Effector memory CD4-positive, alpha-beta T cell (primary cell): ENCODE data around the gene PDGFRB.

Source experiments
- DNase-seq, 3 donors: peaks; one replicate each; pipeline ENCODE4 v3.0.0-alpha.2; 2020
- H3K27ac ChIP-seq: 2 replicates; pipeline ENCODE4 v1.7.0; 2013; ENCODE audit warnings: mild to moderate bottlenecking, low read length, moderate library complexity; ENCODE audit not compliant: insufficient read depth, poor library complexity, severe bottlenecking
- H3K27me3 ChIP-seq: replicated peaks from 2 replicates; pipeline ENCODE4 v1.7.0; 2013; ENCODE audit warnings: mild to moderate bottlenecking, low read length; ENCODE audit not compliant: insufficient read depth, control insufficient read depth, poor library complexity, severe bottlenecking
- H3K36me3 ChIP-seq: 2 replicates; pipeline ENCODE4 v1.7.0; 2013; ENCODE audit warnings: mild to moderate bottlenecking, low read length, moderate library complexity; ENCODE audit not compliant: control insufficient read depth, insufficient read depth
- H3K4me1 ChIP-seq: 2 replicates; pipeline ENCODE4 v1.7.0; 2013; ENCODE audit warnings: low read length, mild to moderate bottlenecking; ENCODE audit not compliant: control insufficient read depth, insufficient read depth, poor library complexity, severe bottlenecking
- H3K4me3 ChIP-seq: 2 replicates; pipeline ENCODE4 v1.7.0; 2013; ENCODE audit warnings: low read length, low read depth, mild to moderate bottlenecking; ENCODE audit not compliant: insufficient read depth, poor library complexity, severe bottlenecking
- H3K9me3 ChIP-seq: 2 replicates; pipeline ENCODE4 v1.7.0; 2013; ENCODE audit warnings: mild to moderate bottlenecking, low read length, moderate library complexity; ENCODE audit not compliant: control insufficient read depth

The PDGFRB gene

DNA sequence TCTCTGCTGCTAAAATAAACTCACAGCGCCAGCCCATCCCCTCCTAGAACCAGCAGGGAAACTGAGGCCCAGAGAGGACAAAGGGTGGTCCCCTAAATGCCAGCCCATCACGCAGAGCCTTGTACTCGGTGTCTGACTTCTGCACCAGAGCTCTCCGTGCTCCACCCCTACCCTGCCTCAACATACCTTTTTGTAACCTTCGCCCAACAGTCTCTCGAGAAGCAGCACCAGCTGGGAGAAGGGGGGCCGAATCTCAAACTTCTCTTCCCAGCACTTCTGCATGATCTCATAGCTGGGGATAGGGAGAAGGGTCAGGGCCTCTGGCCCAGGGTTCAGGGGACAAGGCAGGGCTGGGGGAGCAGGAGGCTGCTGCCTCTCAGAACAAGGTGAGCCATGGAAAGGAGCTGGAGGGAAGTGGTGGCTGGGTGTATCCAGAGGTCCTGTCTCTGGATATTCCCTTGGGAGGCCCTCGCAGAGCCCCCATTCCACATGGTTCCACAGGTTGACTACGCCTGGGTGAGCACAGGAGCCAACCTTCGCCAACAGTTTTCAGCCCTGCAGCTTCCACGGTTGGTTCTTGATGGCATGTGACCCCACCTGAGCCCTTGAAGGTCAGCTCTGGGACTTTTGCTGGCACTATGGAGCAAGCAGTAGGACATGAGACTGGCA lies 37.0 kb downstream of the PDGFRB start:
- Histone ChIP-seq H3K4me3 (no peak overlapping the region), H3K27me3 (no peaks in the 10 kb centered on the region), H3K27ac (no peak overlapping the region), H3K9me3 (no peaks in the 10 kb centered on the region), H3K36me3 (no peaks in the 10 kb centered on the region), H3K4me1 (no peaks in the 10 kb centered on the region)
- no peak for DNase-seq

DNA sequence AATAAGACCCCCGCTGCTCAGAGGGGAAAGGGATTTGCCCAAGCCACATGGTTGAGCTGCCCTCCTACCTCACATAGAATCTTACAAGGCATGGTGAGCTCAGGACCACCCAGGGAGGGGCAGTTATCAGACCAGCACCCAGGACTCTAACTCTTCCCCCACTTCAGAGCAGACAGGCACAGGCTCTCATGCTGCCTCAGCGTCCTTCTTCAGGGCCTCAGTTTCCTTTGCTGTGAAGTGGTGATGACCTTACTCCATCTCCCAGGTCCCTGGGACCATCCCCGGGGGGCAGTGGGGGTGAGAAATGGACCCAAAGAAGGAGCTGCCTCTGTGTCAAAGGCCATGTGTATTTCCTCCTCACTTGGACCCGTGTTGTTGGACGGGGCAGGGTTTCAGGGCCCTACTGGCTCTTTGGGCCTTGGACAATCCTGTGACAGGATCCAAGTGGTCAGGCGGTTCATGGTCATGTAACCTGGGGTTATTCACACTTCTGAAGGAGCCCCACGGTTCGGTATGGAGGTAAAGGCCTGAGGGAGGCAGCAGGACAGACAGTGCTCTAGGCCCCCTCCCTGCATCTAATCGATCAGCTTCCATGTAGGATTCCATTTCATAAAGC lies 37.6 kb downstream of the PDGFRB start:
- DNase-seq: no peak
- Histone ChIP-seq H3K4me3 (no peak overlapping the region), H3K9me3 (no peaks in the 10 kb centered on the region), H3K27me3 (no peaks in the 10 kb centered on the region), H3K4me1 (no peaks in the 10 kb centered on the region), H3K36me3 (no peaks in the 10 kb centered on the region), H3K27ac (no peak overlapping the region)

DNA sequence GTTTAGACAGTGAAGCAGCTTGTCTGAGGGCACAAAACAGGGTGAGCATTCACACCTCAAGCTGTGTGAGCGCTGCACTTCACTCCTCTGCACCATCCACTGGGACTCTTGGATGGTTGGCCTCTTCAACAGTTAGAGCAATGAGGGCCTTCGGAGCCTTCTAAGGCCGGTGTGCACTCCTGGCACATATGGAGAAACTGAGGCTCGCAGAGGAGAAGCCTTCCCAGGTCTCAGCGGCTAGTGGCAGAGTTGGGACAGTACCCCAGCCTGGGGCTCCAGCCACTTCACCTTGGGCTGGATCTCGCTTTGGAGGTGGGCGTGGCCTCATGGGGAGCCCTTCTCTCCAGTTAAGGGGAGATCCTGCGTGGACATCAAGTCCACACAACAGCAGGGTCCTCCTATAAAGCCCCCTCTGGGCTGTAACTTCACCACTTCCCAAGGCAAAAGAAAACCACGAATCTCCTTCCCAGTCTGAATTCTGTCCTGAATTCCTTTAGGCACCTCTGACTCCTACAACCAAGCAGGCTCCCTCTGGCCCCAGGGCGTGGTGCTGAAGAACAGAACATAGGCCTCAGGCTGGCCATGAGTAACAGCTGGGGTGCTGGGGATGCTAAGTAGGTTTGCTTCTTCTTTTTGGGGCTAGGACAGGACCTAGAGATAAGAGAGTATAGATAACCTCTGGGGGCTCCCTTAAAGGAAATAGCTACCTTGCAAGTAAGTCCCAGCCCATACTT lies 38.8 kb downstream of the PDGFRB start:
- Histone ChIP-seq H3K4me1 (no peaks in the 10 kb centered on the region), H3K9me3 (no peaks in the 10 kb centered on the region), H3K36me3 (no peaks in the 10 kb centered on the region), H3K27me3 (no peaks in the 10 kb centered on the region), H3K4me3 (no peak overlapping the region), H3K27ac (no peak overlapping the region)
- no peak for DNase-seq

DNA sequence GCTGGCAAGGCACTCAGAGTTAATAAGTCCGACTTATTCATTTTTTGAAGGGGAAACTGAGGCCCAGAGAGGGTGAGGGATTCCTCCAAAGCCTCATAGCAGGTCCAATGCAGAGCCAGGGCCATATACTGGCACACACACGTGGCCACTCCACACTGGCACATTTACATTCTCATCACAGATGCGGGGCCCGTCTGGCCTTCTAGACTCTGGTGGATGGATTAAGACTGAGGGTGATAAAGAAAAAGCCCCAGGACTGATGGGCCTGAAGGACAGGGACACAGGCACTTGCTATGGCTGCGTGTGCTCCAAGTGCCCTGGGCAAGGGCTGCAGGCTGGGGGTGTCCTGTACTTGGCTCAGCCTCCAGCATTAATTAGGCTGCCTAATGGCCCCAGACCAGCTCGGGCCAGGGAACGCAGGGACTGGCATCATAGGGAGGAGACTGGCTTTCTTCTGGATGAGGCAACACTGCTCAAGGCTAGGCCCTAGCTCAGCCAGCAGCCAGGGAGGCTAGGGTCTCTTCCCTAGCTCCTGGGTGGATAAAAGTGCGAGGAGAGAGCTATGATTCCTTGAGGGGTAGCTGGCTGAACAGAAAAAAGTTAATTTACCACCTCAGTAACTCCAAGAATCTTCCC lies 40.8 kb downstream of the PDGFRB start:
- Histone ChIP-seq H3K9me3 (no peaks in the 10 kb centered on the region), H3K4me1 (no peaks in the 10 kb centered on the region), H3K27ac (no peak overlapping the region), H3K4me3 (no peak overlapping the region), H3K36me3 (no peaks in the 10 kb centered on the region), H3K27me3 (no peaks in the 10 kb centered on the region)
- no peak for DNase-seq

DNA sequence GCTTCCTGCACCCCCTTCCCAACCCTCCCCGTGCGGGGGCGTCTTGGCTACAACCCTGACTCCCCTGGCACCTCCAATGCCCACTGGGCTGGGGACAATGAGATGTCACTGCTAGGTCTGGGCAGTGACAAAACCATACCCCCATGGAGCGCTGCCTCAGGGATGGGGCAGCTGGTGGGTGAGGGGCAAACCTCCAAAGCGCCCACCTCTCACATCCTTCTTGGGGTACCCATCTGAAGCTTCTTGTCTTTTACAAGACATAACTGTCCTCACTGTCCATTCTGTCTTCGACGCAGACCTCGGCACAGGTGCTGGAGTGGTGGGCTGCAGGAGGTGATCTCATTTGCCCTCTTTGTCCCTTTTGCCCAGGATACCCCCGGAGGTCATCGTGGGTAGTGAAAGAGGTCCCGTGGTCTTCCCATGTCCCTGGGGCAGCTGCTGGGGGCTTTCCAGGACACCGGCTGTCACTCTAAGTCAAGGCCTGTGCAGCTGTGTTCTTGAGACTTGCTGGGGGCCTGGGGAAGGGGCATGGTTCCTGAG lies 41.5 kb downstream of the PDGFRB start:
- Histone ChIP-seq H3K27ac (no peak overlapping the region), H3K36me3 (no peaks in the 10 kb centered on the region), H3K27me3 (no peaks in the 10 kb centered on the region), H3K4me1 (no peaks in the 10 kb centered on the region), H3K4me3 (no peak overlapping the region), H3K9me3 (no peaks in the 10 kb centered on the region)
- no peak for DNase-seq

DNA sequence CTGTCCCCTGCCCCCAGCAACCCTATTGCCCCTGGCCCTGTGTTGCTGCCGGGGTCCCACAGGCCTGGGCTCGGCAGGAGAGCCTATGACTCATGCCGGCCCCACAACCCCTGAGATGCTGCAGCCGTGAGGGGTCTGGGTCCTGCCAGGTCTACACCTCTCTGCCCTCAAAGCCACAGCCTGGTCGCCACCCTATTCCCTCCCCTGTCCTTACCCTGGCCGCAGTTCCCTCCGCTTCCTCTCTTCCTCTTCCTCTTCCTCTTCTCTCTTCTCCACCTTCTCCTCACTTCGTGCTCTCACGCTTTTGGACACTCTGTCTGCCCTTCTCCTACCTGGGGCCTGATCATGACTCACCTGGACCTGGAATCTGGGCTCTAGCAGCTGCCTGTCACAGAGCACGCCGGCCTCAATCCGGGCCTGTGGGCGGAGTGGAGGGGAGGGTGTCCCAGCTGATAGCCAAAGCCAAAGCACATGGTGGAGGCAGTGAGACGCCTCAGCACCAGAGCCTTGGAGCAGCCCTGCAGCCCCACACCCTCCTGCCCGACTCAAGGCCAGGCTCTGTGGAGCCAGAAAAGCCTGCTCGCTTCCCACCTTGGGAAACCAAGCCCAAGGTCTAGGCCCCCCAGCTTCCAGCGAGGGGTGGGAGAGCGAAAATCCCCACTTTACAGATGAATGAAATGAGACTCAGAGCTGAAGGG lies 42.4 kb downstream of the PDGFRB start:
- H3K4me1 ChIP-seq: no peaks in the 10 kb centered on the region
- H3K4me3 ChIP-seq: no peak overlapping the region
- no peak for DNase-seq
- H3K36me3 ChIP-seq: no peaks in the 10 kb centered on the region
- H3K9me3 ChIP-seq: no peaks in the 10 kb centered on the region
- no peak overlapping the region for H3K27ac ChIP-seq
- no peaks in the 10 kb centered on the region for H3K27me3 ChIP-seq

DNA sequence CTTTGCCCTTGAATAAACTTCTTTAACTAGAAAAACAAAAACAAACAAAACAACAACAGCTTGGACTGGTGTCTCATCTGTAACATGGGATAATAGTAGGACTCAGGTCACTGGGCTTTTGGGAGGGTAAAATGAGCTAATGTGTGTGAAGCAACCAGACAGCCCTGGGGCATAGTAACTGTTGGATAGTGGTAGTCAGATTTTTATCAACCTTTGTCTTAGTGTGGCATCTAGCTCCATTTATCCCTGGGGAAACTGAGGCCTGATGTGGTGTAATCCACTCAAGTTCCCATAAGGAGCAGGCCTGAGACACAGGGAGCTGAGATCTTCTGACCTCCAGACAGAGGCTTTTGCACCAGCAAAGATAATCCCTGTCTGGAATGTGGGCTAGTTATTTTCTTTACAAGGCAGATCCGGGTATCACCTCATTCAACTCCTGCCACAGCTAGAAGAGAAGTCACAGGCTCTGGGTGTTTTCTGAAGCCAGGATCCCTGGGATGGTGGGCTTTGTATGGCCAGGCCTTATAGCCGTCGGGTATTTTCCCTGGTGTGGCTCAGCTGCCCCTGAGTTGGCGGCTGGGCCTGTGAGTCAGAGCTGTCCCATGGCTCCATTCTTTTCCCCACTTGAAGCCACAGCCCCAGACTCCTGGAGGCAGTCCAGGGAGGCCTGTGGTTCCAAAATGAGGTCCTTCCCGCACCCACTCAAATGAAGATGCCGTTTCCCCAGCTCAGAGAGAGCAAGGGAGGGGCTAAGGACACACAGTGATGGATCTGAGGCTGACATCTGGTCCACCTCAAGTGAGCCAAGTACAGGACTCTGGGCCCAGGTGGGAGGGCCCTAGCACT lies 43.2 kb downstream of the PDGFRB start:
- Histone ChIP-seq H3K27ac (no peak overlapping the region), H3K36me3 (no peaks in the 10 kb centered on the region), H3K4me3 (no peak overlapping the region), H3K27me3 (no peaks in the 10 kb centered on the region), H3K4me1 (no peaks in the 10 kb centered on the region), H3K9me3 (no peaks in the 10 kb centered on the region)
- no peak for DNase-seq

DNA sequence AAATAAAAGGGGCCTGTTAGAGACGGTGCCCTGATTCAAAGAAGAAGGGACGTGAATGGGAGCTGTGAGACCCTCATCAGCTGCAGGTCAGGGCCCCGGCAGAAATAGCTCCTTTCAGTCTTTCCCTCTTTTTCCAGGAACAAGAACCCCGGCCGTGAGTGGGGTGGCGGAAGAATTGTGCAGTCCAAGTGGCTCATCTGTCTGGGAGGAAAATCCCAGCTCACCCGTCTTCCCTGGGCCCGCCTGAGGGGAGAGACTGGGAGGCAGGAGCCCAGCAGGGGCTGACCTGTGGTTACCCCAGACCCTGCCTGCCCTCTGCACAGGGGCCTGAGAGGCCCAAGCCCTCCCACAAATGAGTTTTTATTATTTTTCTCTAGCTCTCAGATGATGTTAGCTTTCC lies 44.5 kb downstream of the PDGFRB start:
- no peaks in the 10 kb centered on the region for H3K9me3 ChIP-seq
- DNase-seq: no peak
- no peak overlapping the region for H3K4me3 ChIP-seq
- H3K27me3 ChIP-seq: no peaks in the 10 kb centered on the region
- H3K36me3 ChIP-seq: no peaks in the 10 kb centered on the region
- H3K4me1 ChIP-seq: no peaks in the 10 kb centered on the region
- no peak overlapping the region for H3K27ac ChIP-seq

DNA sequence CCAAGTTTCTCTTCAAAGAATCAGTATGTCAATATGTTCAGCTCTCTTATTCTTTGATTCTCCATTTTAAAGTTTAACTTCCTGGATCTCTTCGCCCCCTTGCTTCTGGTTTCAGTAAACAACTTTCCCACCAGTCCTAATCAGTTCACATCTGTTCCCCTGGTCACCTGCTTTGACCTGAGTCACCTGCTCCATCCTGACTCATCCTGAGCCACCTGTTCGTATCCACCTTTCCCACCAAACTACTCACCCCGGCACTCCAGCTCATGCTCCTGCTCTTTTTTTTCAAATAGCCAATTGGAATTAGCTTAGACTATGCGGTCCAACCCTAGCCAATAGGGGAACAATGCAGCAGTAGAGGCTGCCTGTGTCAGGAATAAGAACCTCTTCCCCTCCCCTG lies 45.7 kb downstream of the PDGFRB start:
- Histone ChIP-seq H3K36me3 (no peaks in the 10 kb centered on the region), H3K4me3 (no peak overlapping the region), H3K27me3 (no peaks in the 10 kb centered on the region), H3K9me3 (no peaks in the 10 kb centered on the region), H3K27ac (no peak overlapping the region), H3K4me1 (no peaks in the 10 kb centered on the region)
- no peak for DNase-seq
